Esophagus muscularis mucosa (tissue), 4 donors: Measurements from ENCODE around the gene SH3YL1. TPM values are rescaled to one million over a fixed set of nuclear protein-coding genes. Genes with fewer than 3 reads are reported as not detected.

ENCODE experiments used
- DNase-seq: peaks from one replicate; pipeline ENCODE4 v3.0.0-alpha.2; 2017; ENCODE audit errors: extremely low spot score
- H3K27ac ChIP-seq, 4 donors: fragments of 200-600 bp; sonication (generic); replicated peaks in 1 of 4; 1 replicate in 3 of 4; 2 replicates in 1 of 4; pipeline ENCODE4 v1.5.1; 2016 to 2019; ENCODE audit warnings: mild to moderate bottlenecking in 1 of 4
- H3K27me3 ChIP-seq, 4 donors: fragments of 200-600 bp; sonication (generic); one replicate each; pipeline versions ENCODE4 v1.5.1 to v1.6.0; 2016 to 2019
- H3K36me3 ChIP-seq, 4 donors: fragments of 200-600 bp; sonication (generic); one replicate each; pipeline ENCODE4 v1.5.1; 2016 to 2019
- H3K4me1 ChIP-seq, 4 donors: fragments of 200-600 bp; sonication (generic); one replicate each; pipeline ENCODE4 v1.5.1; 2016 to 2019
- H3K4me3 ChIP-seq, 4 donors: fragments of 200-600 bp; sonication (generic); 1 replicate in 2 of 4; 2 replicates in 2 of 4; pipeline ENCODE4 v1.5.1; 2016 to 2019; ENCODE audit warnings: mild to moderate bottlenecking in 4 of 4, moderate library complexity in 1 of 4
- H3K9me3 ChIP-seq, 4 donors: fragments of 200-600 bp; sonication (generic); 1 replicate in 3 of 4; 2 replicates in 1 of 4; pipeline ENCODE4 v1.5.1; 2016 to 2019
- EP300 ChIP-seq: sonication (generic); formaldehyde crosslinking; IDR thresholded peaks from one replicate; pipeline ENCODE4 v1.6.1; 2017; ENCODE audit warnings: antibody characterized with exemption
- POLR2A ChIP-seq: fragments of 450-650 bp; IDR thresholded peaks from one replicate; pipeline ENCODE4 v1.6.1; 2017; ENCODE audit warnings: antibody characterized with exemption, moderate library complexity, mild to moderate bottlenecking, low read depth
- POLR2AphosphoS5 ChIP-seq, 2 donors: sonication (generic); formaldehyde crosslinking; IDR thresholded peaks; one replicate each; pipeline ENCODE4 v1.6.1; 2017; ENCODE audit warnings: antibody characterized with exemption in 2 of 2
- WGBS: methylation state at CpG from one replicate; pipeline ENCODE4 v1.1.5; 2018; 5-methylcytosine and 5-hydroxymethylcytosine counted together
- intact Hi-C: fragments of 100-400 bp; cut with DNase I; formaldehyde crosslinking; loops from one replicate; pipeline ENCODE4 v1.15.1; 2023
- total RNA-seq, 4 donors: library from RNA; depleted of rRNA; stranded (reverse); fragments of >200 nt; gene quantifications; one replicate each; pipeline versions ENCODE4 v1.1.0 to v1.2.1, GENCODE V29; 2016
- TF ChIP-seq, protein P1 (sequence below), 3 experiments: fragments of 200-600 bp in 2 of 3; fragments of 450-650 bp in 1 of 3; sonication (generic) in 2 of 3; IDR thresholded peaks; one replicate each; pipeline ENCODE4 v1.5.1; 2017 to 2019; ENCODE audit warnings: antibody characterized with exemption in 3 of 3, mild to moderate bottlenecking in 2 of 3, moderate library complexity in 1 of 3

Gene SH3YL1
- total RNA-seq, 4 donors from 2014 or later, result 15.7 to 20.3 (median 18.2) TPM

- TF ChIP-seq POLR2AphosphoS5 (IDR thresholded peaks at IDR 0.05), result no peak
- TF ChIP-seq POLR2A, result no peak
- no peak for TF ChIP-seq EP300
- TF ChIP-seq, protein P1, sequence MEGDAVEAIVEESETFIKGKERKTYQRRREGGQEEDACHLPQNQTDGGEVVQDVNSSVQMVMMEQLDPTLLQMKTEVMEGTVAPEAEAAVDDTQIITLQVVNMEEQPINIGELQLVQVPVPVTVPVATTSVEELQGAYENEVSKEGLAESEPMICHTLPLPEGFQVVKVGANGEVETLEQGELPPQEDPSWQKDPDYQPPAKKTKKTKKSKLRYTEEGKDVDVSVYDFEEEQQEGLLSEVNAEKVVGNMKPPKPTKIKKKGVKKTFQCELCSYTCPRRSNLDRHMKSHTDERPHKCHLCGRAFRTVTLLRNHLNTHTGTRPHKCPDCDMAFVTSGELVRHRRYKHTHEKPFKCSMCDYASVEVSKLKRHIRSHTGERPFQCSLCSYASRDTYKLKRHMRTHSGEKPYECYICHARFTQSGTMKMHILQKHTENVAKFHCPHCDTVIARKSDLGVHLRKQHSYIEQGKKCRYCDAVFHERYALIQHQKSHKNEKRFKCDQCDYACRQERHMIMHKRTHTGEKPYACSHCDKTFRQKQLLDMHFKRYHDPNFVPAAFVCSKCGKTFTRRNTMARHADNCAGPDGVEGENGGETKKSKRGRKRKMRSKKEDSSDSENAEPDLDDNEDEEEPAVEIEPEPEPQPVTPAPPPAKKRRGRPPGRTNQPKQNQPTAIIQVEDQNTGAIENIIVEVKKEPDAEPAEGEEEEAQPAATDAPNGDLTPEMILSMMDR (IDR thresholded peaks at IDR 0.05), result no peak
- Histone ChIP-seq H3K27me3 (no peaks in the 10 kb centered on the region), H3K4me1 (no peaks in the 10 kb centered on the region), H3K36me3 (no peaks in the 10 kb centered on the region), H3K4me3 (no peak overlapping the region), H3K27ac (no peak overlapping the region), H3K9me3 (peaks cover 0 to 8% (median 0%) of the 10 kb centered on the region in 4 donors)
- WGBS, result 83% methylated on average over 9 of the region's 9 CpGs
- no peak for DNase-seq
- intact Hi-C loops, result no loop called here
Measured at GRCh38 chr2:305366-305765, 41.5 kb upstream of the SH3YL1 start.

- peaks cover 0 to 39% (median 0%) of the 10 kb centered on the region in 4 donors for H3K27me3 ChIP-seq
- WGBS, result 91% methylated on average over 1 of the region's 3 CpGs
Measured at GRCh38 chr2:296354-296753, 32.5 kb upstream of the SH3YL1 start.

GRCh38 chr2:295090-295489 lies 31.3 kb upstream of the SH3YL1 start:
- 83% methylated on average over 5 of the region's 5 CpGs for WGBS
- H3K4me3 ChIP-seq, result no peak overlapping the region
- peaks cover 0 to 5% (median 0%) of the 10 kb centered on the region in 4 donors for H3K9me3 ChIP-seq
- DNase-seq, result no peak
- TF ChIP-seq POLR2AphosphoS5 (IDR thresholded peaks at IDR 0.05) (no peak), POLR2A (no peak), EP300 (no peak)
- TF ChIP-seq, protein P1 (IDR thresholded peaks at IDR 0.05), result no peak
- no peak overlapping the region for H3K27ac ChIP-seq
- intact Hi-C loops, result no loop called here
- peaks cover 0 to 3% (median 1%) of the 10 kb centered on the region in 4 donors for H3K4me1 ChIP-seq
- H3K36me3 ChIP-seq, result no peaks in the 10 kb centered on the region
- H3K27me3 ChIP-seq, result peaks cover 0 to 51% (median 0%) of the 10 kb centered on the region in 4 donors

More at GRCh38 chr2:296354-296753, 32.5 kb upstream of the SH3YL1 start:
- TF ChIP-seq, protein P1 (IDR thresholded peaks at IDR 0.05), result no peak
- no peak for TF ChIP-seq POLR2A
- no peak for TF ChIP-seq POLR2AphosphoS5 (IDR thresholded peaks at IDR 0.05)
- TF ChIP-seq EP300, result no peak
- H3K36me3 ChIP-seq, result no peaks in the 10 kb centered on the region
- intact Hi-C loops, result no loop called here
- H3K4me1 ChIP-seq, result no peaks in the 10 kb centered on the region
- H3K27ac ChIP-seq, result no peak overlapping the region
- H3K9me3 ChIP-seq, result peaks cover 0 to 5% (median 0%) of the 10 kb centered on the region in 4 donors
- no peak overlapping the region for H3K4me3 ChIP-seq
- no peak for DNase-seq

GRCh38 chr2:290090-290722 lies 26.4 kb upstream of the SH3YL1 start:
- TF ChIP-seq POLR2A, result no peak
- TF ChIP-seq POLR2AphosphoS5 (IDR thresholded peaks at IDR 0.05), result peak in 1 of 2 donors; percentile 8
- TF ChIP-seq, protein P1 (IDR thresholded peaks at IDR 0.05), result peak; percentile 52 to 65 (median 61)
- TF ChIP-seq EP300, result no peak
- H3K27me3 ChIP-seq, result peaks cover 4 to 62% (median 21%) of the 10 kb centered on the region in 4 donors
- peaks cover 23 to 37% (median 36%) of the 10 kb centered on the region in 4 donors for H3K4me1 ChIP-seq
- WGBS, result 6% methylated on average over 15 of the region's 15 CpGs
- no peaks in the 10 kb centered on the region for H3K36me3 ChIP-seq
- no peak overlapping the region for H3K27ac ChIP-seq
- DNase-seq, result no peak
- no peaks in the 10 kb centered on the region for H3K9me3 ChIP-seq
- peak overlapping the region; percentile 49 to 62 (median 54) for H3K4me3 ChIP-seq
- intact Hi-C loops, result no loop called here
